22Rv1 (cell line): ENCODE results near the gene LIN37.
A peak's percentile ranks its signal among the peaks of the same experiment; 100 is the strongest.

Source experiments
- H3K27ac ChIP-seq: fragments of 450-650 bp; 2 replicates; pipeline ENCODE4 v1.5.1; 2017
- CTCF ChIP-seq: fragments of 450-650 bp; IDR thresholded peaks from 2 replicates; pipeline ENCODE4 v1.5.1; 2017; ENCODE audit warnings: mild to moderate bottlenecking
- ZFX ChIP-seq: fragments of 450-650 bp; IDR thresholded peaks from 2 replicates; pipeline ENCODE4 v1.6.1; 2017; ENCODE audit warnings: antibody characterized with exemption, borderline replicate concordance

The LIN37 gene

DNA sequence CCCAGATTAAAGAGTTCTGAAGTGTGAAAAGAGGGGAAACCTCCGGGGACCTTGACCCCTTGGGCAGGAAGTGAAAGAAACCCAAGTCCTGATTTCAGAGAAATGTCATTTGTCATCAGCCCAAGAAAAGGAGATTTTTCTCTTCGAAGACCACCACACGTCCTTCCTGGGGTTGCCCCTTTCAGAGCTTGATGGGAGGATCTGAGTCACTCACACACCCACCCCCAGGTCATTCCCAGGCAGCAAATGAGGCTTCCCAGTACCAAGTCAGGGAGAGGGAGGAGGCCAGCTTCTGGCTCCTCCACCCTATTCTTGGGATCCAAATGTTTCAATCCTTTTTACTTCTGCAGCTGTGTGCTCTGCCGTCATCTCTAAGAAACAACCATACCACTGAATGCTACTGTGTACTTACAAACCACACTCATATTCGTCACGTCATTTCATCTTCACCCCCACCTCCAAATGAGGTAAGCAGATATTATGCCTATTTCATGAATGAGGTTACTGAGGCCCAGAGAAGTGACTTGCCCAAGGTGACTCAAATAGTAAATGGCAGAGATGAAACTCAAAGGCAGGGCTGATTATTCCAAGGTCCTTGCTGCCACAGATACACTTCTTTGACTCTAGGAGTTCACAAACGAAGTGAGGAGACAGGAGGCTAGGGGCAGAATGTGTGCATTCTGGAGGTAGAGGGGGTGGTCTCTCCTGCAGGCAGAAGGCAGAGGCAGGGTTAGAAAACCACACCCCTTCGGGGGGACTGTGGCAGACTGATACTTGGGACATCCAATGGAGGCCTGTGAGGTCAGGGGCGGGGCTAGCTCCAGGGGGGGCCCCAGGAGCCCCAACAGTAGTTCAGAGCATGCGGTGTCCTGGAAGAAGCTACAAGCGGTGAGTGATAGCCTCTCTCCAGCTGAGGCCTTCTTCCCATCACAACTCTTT, 35.5 kb upstream of the LIN37 start:
- no peak overlapping the region for H3K27ac ChIP-seq
- TF ChIP-seq CTCF (no peak), ZFX (no peak)

- TF ChIP-seq ZFX = no peak
- TF ChIP-seq CTCF = no peak
- no peak overlapping the region for H3K27ac ChIP-seq
These were observed 34.9 kb upstream of the LIN37 start for GRCh38 chr19:35713506-35713850.

DNA sequence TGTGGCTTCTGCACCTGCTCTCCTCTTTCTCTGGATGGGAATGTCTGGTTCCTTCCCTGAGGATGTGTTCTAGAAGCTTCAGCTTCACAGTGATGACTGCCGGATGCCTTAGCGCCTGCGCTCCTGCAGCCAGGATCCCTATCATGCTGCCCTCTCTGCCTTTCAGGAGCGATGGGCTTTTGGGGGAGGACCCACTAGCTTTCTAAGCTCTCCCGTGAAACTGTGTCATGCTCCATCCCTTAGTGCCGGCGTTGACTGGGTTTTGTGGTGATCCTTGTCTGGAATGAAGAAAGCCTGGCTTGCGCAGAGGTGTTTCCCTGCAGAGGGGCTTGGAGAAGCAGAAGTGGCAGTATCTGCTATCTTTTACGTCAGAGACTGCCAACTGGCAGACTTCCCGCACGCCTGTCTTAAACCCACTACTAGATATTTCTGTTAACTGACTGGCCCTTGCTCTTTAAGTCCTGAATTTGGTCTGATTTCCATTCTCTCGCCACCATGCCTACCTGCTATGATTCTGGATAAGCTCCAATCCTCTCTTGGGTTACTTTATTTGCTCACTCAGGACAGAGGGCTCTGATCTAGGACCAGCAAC, 34.4 kb upstream of the LIN37 start:
- no peak overlapping the region for H3K27ac ChIP-seq
- TF ChIP-seq CTCF = no peak
- no peak for TF ChIP-seq ZFX

DNA sequence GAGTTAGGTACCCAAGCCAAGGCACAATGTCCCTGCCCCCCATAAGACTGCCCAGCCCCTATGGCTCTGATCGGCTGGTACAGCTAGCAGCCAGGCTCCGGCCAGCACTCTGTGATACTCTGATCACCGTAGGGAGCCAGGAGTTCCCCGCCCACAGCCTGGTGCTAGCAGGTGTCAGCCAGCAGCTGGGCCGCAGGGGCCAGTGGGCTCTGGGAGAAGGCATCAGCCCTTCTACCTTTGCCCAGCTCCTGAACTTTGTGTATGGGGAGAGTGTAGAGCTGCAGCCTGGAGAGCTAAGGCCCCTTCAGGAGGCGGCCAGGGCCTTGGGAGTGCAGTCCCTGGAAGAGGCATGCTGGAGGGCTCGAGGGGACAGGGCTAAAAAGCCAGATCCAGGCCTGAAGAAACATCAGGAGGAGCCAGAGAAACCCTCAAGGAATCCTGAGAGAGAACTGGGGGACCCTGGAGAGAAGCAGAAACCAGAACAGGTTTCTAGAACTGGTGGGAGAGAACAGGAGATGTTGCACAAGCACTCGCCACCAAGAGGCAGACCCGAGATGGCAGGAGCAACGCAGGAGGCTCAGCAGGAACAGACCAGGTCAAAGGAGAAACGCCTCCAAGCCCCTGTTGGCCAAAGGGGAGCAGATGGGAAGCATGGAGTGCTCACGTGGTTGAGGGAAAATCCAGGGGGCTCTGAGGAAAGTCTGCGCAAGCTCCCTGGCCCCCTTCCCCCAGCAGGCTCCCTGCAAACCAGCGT, 33.6 kb upstream of the LIN37 start:
- no peak overlapping the region for H3K27ac ChIP-seq
- TF ChIP-seq CTCF (0 out of 2 replicates have a peak, but pooled peaks have one; percentile 4), ZFX (no peak)

- TF ChIP-seq CTCF (no peak), ZFX (no peak)
- H3K27ac ChIP-seq = peak overlapping the region; percentile 90
These were observed 33.0 kb upstream of the LIN37 start for GRCh38 chr19:35715355-35715809.

DNA sequence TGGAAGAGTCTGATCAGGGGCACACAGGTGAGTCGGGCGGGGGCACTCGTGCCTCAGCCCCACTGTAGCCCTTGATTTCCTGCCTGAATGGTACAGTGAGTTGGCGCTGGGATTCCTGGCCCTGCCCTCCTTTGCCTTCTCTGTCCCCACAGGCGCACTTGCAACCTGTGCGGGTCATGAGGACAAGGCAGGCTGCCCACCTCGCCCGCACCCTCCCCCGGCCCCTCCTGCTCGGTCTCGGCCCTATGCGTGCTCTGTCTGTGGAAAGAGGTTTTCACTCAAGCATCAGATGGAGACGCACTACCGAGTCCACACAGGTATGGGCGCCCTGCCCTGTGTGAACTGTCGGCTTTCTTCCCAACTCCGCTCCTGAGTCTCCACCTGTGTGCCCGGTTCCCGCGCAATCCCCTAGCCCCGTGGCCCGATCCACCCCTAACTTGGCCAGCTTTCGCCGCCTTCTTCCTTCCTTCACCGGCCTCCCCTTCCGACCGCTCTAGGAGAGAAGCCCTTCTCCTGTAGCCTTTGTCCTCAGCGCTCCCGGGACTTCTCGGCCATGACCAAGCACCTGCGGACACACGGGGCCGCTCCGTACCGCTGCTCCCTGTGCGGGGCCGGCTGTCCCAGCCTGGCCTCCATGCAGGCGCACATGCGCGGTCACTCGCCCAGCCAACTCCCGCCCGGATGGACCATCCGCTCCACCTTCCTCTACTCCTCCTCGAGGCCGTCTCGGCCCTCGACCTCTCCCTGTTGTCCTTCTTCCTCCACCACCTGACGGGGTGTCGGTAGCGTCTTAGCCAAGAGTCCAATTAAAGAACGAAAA, 32.2 kb upstream of the LIN37 start:
- TF ChIP-seq ZFX = no peak
- TF ChIP-seq CTCF = no peak
- H3K27ac ChIP-seq = peak overlapping the region; percentile 90
